GM21423 (cell line): Measurements from ENCODE around the gene CDX1.
"Not testable (repeated sequence)": the region's sequence is repeated elsewhere in the genome, so short reads cannot be mapped to it uniquely, and the experiment has no call there.

Source experiments
- ATAC-seq: cut with Tn5 transposase; IDR thresholded peaks from one replicate; pipeline ENCODE4 v1.9.1; 2021; ENCODE audit warnings: mild to moderate bottlenecking, moderate library complexity; ENCODE audit not compliant: unreplicated experiment

CDX1 gene

GRCh38 chr5:150224483-150225027 lies 58.0 kb downstream of the CDX1 start:
- ATAC-seq = no peak

GRCh38 chr5:150227036-150227435 lies 60.5 kb downstream of the CDX1 start:
- ATAC-seq = no peak

GRCh38 chr5:150227606-150228273 lies 61.2 kb downstream of the CDX1 start:
- ATAC-seq = no peak

GRCh38 chr5:150229571-150229970 lies 63.0 kb downstream of the CDX1 start:
- no peak for ATAC-seq

GRCh38 chr5:150230842-150231241 lies 64.3 kb downstream of the CDX1 start:
- no peak for ATAC-seq

- not testable (repeated sequence) for ATAC-seq
Measured at GRCh38 chr5:150233706-150234105, 67.1 kb downstream of the CDX1 start.
